Testis (tissue), 2 donors: Measurements from ENCODE around the gene PPARA.

Experiments
- CTCF ChIP-seq, 3 experiments: fragments of 450-650 bp in 2 of 3; fragments of 200-600 bp in 1 of 3; sonication (generic) in 1 of 3; IDR thresholded peaks; one replicate each; pipeline ENCODE4 v1.5.1; 2016 to 2019; ENCODE audit warnings: antibody characterized with exemption in 3 of 3, mild to moderate bottlenecking in 2 of 3, moderate library complexity in 1 of 3
- POLR2A ChIP-seq: fragments of 450-650 bp; IDR thresholded peaks from one replicate; pipeline ENCODE4 v1.6.1; 2017; ENCODE audit warnings: antibody characterized with exemption, mild to moderate bottlenecking, moderate library complexity

- no peak for TF ChIP-seq POLR2A
- no peak for TF ChIP-seq CTCF (IDR thresholded peaks at IDR 0.05)
Measured at GRCh38 chr22:46256358-46256958, 106.1 kb downstream of the PPARA start.
